ENCODE measurements around the gene CADPS. TPM values are rescaled to one million over a fixed set of nuclear protein-coding genes. Genes with fewer than 3 reads are reported as not detected.

Gene CADPS
- total RNA-seq, 4 donors from 2014 or later = 1.0 to 8.1 (median 2.0) TPM

DNA sequence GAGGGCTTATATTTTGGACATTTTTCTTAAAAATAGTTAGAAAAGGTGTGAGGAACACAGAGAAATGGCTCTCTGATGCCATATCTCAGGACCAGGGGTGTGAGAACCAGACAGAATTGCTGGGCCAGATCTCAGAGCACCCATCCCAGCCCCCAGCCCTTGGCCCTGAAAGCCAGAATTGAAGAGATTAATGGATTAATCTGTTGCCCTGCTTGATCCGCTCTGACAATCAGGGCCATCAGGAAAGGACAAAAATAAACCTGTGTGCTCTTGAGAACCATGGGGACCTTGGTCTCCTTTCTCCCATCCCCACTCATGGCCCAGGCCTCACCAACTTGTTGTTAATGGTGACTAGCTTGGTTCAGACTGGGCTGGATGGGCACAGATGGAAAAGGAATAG lies 113.5 kb downstream of the CADPS start:
- 100% methylated on average over 1 of the region's 1 CpG for WGBS
- TF ChIP-seq POLR2A (IDR thresholded peaks at IDR 0.05; ENCODE audit: low read depth) = no peak
- TF ChIP-seq POLR2AphosphoS5 (IDR thresholded peaks at IDR 0.05) = no peak
- TF ChIP-seq, protein P1, sequence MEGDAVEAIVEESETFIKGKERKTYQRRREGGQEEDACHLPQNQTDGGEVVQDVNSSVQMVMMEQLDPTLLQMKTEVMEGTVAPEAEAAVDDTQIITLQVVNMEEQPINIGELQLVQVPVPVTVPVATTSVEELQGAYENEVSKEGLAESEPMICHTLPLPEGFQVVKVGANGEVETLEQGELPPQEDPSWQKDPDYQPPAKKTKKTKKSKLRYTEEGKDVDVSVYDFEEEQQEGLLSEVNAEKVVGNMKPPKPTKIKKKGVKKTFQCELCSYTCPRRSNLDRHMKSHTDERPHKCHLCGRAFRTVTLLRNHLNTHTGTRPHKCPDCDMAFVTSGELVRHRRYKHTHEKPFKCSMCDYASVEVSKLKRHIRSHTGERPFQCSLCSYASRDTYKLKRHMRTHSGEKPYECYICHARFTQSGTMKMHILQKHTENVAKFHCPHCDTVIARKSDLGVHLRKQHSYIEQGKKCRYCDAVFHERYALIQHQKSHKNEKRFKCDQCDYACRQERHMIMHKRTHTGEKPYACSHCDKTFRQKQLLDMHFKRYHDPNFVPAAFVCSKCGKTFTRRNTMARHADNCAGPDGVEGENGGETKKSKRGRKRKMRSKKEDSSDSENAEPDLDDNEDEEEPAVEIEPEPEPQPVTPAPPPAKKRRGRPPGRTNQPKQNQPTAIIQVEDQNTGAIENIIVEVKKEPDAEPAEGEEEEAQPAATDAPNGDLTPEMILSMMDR (IDR thresholded peaks at IDR 0.05) = no peak
- TF ChIP-seq EP300 (IDR thresholded peaks at IDR 0.05) = no peak

GRCh38 chr3:62761311-62761710 lies 113.9 kb downstream of the CADPS start:
- Histone ChIP-seq H3K9me3 (no peaks in the 10 kb centered on the region), H3K4me3 (no peak overlapping the region), H3K36me3 (no peaks in the 10 kb centered on the region), H3K27me3 (no peaks in the 10 kb centered on the region), H3K27ac (replicated peaks in 1 of 4) (no peak overlapping the region), H3K4me1 (no peaks in the 10 kb centered on the region)
- DNase-seq (ENCODE audit: extremely low spot score) = no peak
- TF ChIP-seq, protein P1 (IDR thresholded peaks at IDR 0.05) = no peak
- TF ChIP-seq POLR2A (IDR thresholded peaks at IDR 0.05; ENCODE audit: low read depth) (no peak), EP300 (IDR thresholded peaks at IDR 0.05) (no peak), POLR2AphosphoS5 (IDR thresholded peaks at IDR 0.05) (no peak)
- intact Hi-C loops (cut with DNase I) = no loop called here

More for the DNA sequence above, 113.5 kb downstream of the CADPS start:
- no peaks in the 10 kb centered on the region for H3K9me3 ChIP-seq
- no peak overlapping the region for H3K27ac ChIP-seq (replicated peaks in 1 of 4)
- no peak for DNase-seq (ENCODE audit: extremely low spot score)
- intact Hi-C loops (cut with DNase I) = no loop called here
- no peak overlapping the region for H3K4me3 ChIP-seq
- H3K27me3 ChIP-seq = no peaks in the 10 kb centered on the region
- no peaks in the 10 kb centered on the region for H3K4me1 ChIP-seq
- H3K36me3 ChIP-seq = no peaks in the 10 kb centered on the region

- intact Hi-C loops (cut with DNase I) = no loop called here
- no peak overlapping the region for H3K27ac ChIP-seq (replicated peaks in 1 of 4)
- H3K9me3 ChIP-seq = no peaks in the 10 kb centered on the region
- no peaks in the 10 kb centered on the region for H3K36me3 ChIP-seq
- 45% methylated on average over 3 of the region's 3 CpGs for WGBS
- H3K27me3 ChIP-seq = no peaks in the 10 kb centered on the region
- no peak for DNase-seq (ENCODE audit: extremely low spot score)
- TF ChIP-seq EP300 (IDR thresholded peaks at IDR 0.05) = no peak
- no peak for TF ChIP-seq POLR2A (IDR thresholded peaks at IDR 0.05; ENCODE audit: low read depth)
- no peak for TF ChIP-seq POLR2AphosphoS5 (IDR thresholded peaks at IDR 0.05)
- TF ChIP-seq, protein P1 (IDR thresholded peaks at IDR 0.05) = no peak
- H3K4me1 ChIP-seq = no peaks in the 10 kb centered on the region
- H3K4me3 ChIP-seq = no peak overlapping the region
These were observed 116.7 kb downstream of the CADPS start for GRCh38 chr3:62758296-62759066.

DNA sequence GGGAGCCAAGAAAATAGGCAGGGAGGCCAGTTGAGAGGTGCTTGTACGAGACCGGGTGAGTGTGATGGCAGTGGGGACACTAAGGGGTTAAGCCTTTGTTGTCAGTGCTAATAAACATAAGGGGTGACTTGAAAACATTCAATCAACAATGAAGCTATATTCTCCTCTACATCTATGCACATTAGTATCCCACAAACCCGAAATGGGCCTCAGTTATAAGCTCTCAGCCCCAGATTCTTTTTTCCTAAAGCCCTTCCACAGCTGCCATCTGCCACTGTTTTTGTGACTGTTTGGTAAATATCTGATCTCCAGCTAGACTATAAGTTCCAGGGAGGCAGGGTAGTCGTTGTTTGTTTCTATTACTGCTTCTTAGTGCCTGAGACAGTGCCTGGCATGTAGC lies 118.2 kb downstream of the CADPS start:
- intact Hi-C loops (cut with DNase I) = no loop called here
- Histone ChIP-seq H3K4me1 (no peaks in the 10 kb centered on the region), H3K36me3 (no peaks in the 10 kb centered on the region), H3K27me3 (no peaks in the 10 kb centered on the region), H3K9me3 (no peaks in the 10 kb centered on the region), H3K27ac (replicated peaks in 1 of 4) (no peak overlapping the region), H3K4me3 (no peak overlapping the region)
- WGBS = 74% methylated on average over 4 of the region's 4 CpGs
- no peak for DNase-seq (ENCODE audit: extremely low spot score)
- no peak for TF ChIP-seq EP300 (IDR thresholded peaks at IDR 0.05)
- no peak for TF ChIP-seq POLR2A (IDR thresholded peaks at IDR 0.05; ENCODE audit: low read depth)
- TF ChIP-seq, protein P1 (IDR thresholded peaks at IDR 0.05) = no peak
- TF ChIP-seq POLR2AphosphoS5 (IDR thresholded peaks at IDR 0.05) = no peak

- no peaks in the 10 kb centered on the region for H3K27me3 ChIP-seq
- TF ChIP-seq POLR2AphosphoS5 (IDR thresholded peaks at IDR 0.05) = no peak
- no peak for TF ChIP-seq EP300 (IDR thresholded peaks at IDR 0.05)
- no peak for TF ChIP-seq POLR2A (IDR thresholded peaks at IDR 0.05; ENCODE audit: low read depth)
- TF ChIP-seq, protein P1 (IDR thresholded peaks at IDR 0.05) = no peak
- no peak for DNase-seq (ENCODE audit: extremely low spot score)
- no peaks in the 10 kb centered on the region for H3K36me3 ChIP-seq
- H3K27ac ChIP-seq (replicated peaks in 1 of 4) = no peak overlapping the region
- WGBS = 65% methylated on average over 8 of the region's 8 CpGs
- H3K9me3 ChIP-seq = no peaks in the 10 kb centered on the region
- H3K4me3 ChIP-seq = no peak overlapping the region
- intact Hi-C loops (cut with DNase I) = no loop called here
- no peaks in the 10 kb centered on the region for H3K4me1 ChIP-seq
These were observed 119.9 kb downstream of the CADPS start for GRCh38 chr3:62755285-62755684.
